K562 (cell line): ENCODE measurements around the gene PRKAG2. TPM values are rescaled to one million over a fixed set of nuclear protein-coding genes. Genes with fewer than 3 reads are reported as not detected.

Experiments used
- ATAC-seq: fragments of 200-7000 bp; cut with Tn5 transposase; 3 replicates; pipeline ENCODE4 v1.9.1; 2020; ENCODE audit warnings: moderate library complexity
- BruUV-seq: library from RNA; stranded (reverse); fragments of 400-500 nt; replicated peaks from 2 replicates; lab custom pipeline; 2021; lab: Mats Ljungman, UMichigan
- CTCF ChIA-PET: fragments of 300-600 bp; formaldehyde crosslinking; extraction: SDS; loops from one replicate; lab custom pipeline; 2021; ENCODE audit warnings: low intra/inter-chr PET ratio; lab: Yijun Ruan, JAX
- POLR2A ChIA-PET: fragments of 300-600, 350-650 bp; sonication (Branson Sonifier 250); formaldehyde crosslinking; extraction: SDS; loops from one replicate; lab custom pipeline; 2021; ENCODE audit warnings: antibody characterized with exemption, inconsistent platforms; lab: Yijun Ruan, JAX
- DNase-seq, 4 experiments: peaks; one replicate each; pipeline versions ENCODE4 v3.0.0 to v3.0.0-alpha.2; 2011 to 2018; ENCODE audit warnings: low spot score in 3 of 4, mixed read lengths in 3 of 4; ENCODE audit errors: extremely low read depth in 1 of 4
- FAIRE-seq: peaks from 2 replicates; lab custom pipeline; 2011; peaks lifted over from hg19 to GRCh38; lab: Jason Lieb, UNC
- H2AFZ ChIP-seq: 2 replicates; pipeline ENCODE4 v1.6.0; 2011; ENCODE audit warnings: low read depth, low read length, control low read depth, inconsistent platforms
- H3K27ac ChIP-seq: fragments of 200-600 bp; 3 replicates; pipeline ENCODE4 v1.8.0; 2011; ENCODE audit warnings: low read depth, mild to moderate bottlenecking, control low read depth, inconsistent platforms, low read length, moderate library complexity, mixed read lengths; ENCODE audit errors: extremely low read depth
- H3K27me3 ChIP-seq, 2 experiments: fragments of 300-600 bp in 1 of 2; 2 replicates in 1 of 2; 3 replicates in 1 of 2; pipeline versions ENCODE4 v1.6.0 to v1.8.0; 2011; ENCODE audit warnings: inconsistent platforms in 2 of 2, low read length in 2 of 2, mild to moderate bottlenecking in 1 of 2, mixed read lengths in 1 of 2, moderate library complexity in 1 of 2; ENCODE audit not compliant: control insufficient read depth in 2 of 2, insufficient read depth in 2 of 2
- H3K36me3 ChIP-seq: fragments of 300-600 bp; 3 replicates; pipeline ENCODE4 v1.8.0; 2011; ENCODE audit warnings: mild to moderate bottlenecking, low read length, inconsistent platforms; ENCODE audit not compliant: control insufficient read depth, insufficient read depth
- H3K4me1 ChIP-seq, 2 experiments: fragments of 200-600 bp in 1 of 2; replicated peaks in 1 of 2; 2 replicates in 1 of 2; 3 replicates in 1 of 2; pipeline versions ENCODE4 v1.5.1 to v1.8.0; 2011; ENCODE audit warnings: inconsistent platforms in 2 of 2, low read length in 2 of 2, mild to moderate bottlenecking in 1 of 2, mixed read lengths in 1 of 2, moderate library complexity in 1 of 2; ENCODE audit not compliant: control insufficient read depth in 2 of 2, insufficient read depth in 2 of 2
- H3K4me2 ChIP-seq: 2 replicates; pipeline ENCODE4 v1.6.1; 2011; ENCODE audit warnings: low read length, control low read depth, inconsistent platforms, mixed read lengths; ENCODE audit not compliant: insufficient read depth
- H3K4me3 ChIP-seq: fragments of 200-600 bp; sonication (generic), shearing (Covaris generic); 2 replicates; pipeline ENCODE4 v1.5.1; 2016; ENCODE audit warnings: control low read depth, inconsistent platforms
- H3K79me2 ChIP-seq: fragments of 200-600 bp; 3 replicates; pipeline ENCODE4 v1.8.0; 2011; ENCODE audit warnings: low read length, inconsistent platforms; ENCODE audit not compliant: control insufficient read depth, insufficient read depth
- H3K9ac ChIP-seq, 2 experiments: 2 replicates each; pipeline versions ENCODE4 v1.6.0 to v1.6.1; 2011; ENCODE audit warnings: low read depth in 2 of 2, low read length in 2 of 2, control low read depth in 1 of 2, inconsistent platforms in 1 of 2, mild to moderate bottlenecking in 1 of 2, mixed read lengths in 1 of 2; ENCODE audit not compliant: insufficient read depth in 1 of 2
- H3K9me1 ChIP-seq: one replicate; pipeline ENCODE4 v1.6.0; 2011; ENCODE audit warnings: inconsistent platforms, mild to moderate bottlenecking, low read length, moderate library complexity; ENCODE audit not compliant: control insufficient read depth, insufficient read depth
- H3K9me3 ChIP-seq: replicated peaks from 2 replicates; pipeline ENCODE4 v1.5.1; 2011; ENCODE audit warnings: low read depth, low read length, inconsistent platforms; ENCODE audit not compliant: control insufficient read depth, insufficient read depth
- H4K20me1 ChIP-seq: replicated peaks from 2 replicates; pipeline ENCODE4 v1.6.1; 2011; ENCODE audit warnings: low read length, inconsistent platforms, mixed read lengths; ENCODE audit not compliant: control insufficient read depth, insufficient read depth
- ARID1B ChIP-seq: fragments of 450-650 bp; IDR thresholded peaks from 2 replicates; pipeline ENCODE4 v1.6.1; 2016; ENCODE audit warnings: antibody characterized with exemption, mild to moderate bottlenecking, inconsistent platforms
- CBFB ChIP-seq: sonication (generic); formaldehyde crosslinking; IDR thresholded peaks from 2 replicates; pipeline ENCODE4 v1.4.0; 2020; ENCODE audit warnings: mild to moderate bottlenecking, missing genetic modification reagents
- GATA2 ChIP-seq: sonication (generic); formaldehyde crosslinking; IDR thresholded peaks from 2 replicates; pipeline ENCODE4 v1.4.0; 2020; ENCODE audit warnings: mild to moderate bottlenecking, missing genetic modification reagents
- GATAD2B ChIP-seq: fragments of 450-650 bp; IDR thresholded peaks from 2 replicates; pipeline ENCODE4 v1.6.1; 2017; ENCODE audit warnings: mild to moderate bottlenecking, borderline replicate concordance
- GTF3C2 ChIP-seq: IDR thresholded peaks from 3 replicates; pipeline ENCODE4 v1.6.1; 2011; ENCODE audit warnings: borderline replicate concordance, mild to moderate bottlenecking, moderate library complexity; ENCODE audit not compliant: insufficient read length; ENCODE audit errors: extremely low read depth
- HNRNPL ChIP-seq: fragments of 200-400 bp; formaldehyde crosslinking; IDR thresholded peaks from 2 replicates; pipeline ENCODE4 v1.6.1; 2017; ENCODE audit warnings: low read depth, mild to moderate bottlenecking, low read length
- MCM3 ChIP-seq: fragments of 450-650 bp; IDR thresholded peaks from 2 replicates; pipeline ENCODE4 v1.6.1; 2016
- NKRF ChIP-seq: fragments of 450-650 bp; IDR thresholded peaks from 2 replicates; pipeline ENCODE4 v1.6.1; 2016; ENCODE audit warnings: borderline replicate concordance
- PHB ChIP-seq: fragments of 250-450 bp; sonication (Bioruptor Pico); IDR thresholded peaks from 2 replicates; pipeline ENCODE4 v1.5.0; 2021
- POLR3G ChIP-seq: IDR thresholded peaks from 2 replicates; pipeline ENCODE4 v1.6.1; 2011; ENCODE audit not compliant: insufficient read length, insufficient replicate concordance; ENCODE audit errors: extremely low read depth
- ZFP36 ChIP-seq: fragments of 150-350 bp; IDR thresholded peaks from 2 replicates; pipeline ENCODE4 v1.6.1; 2018; ENCODE audit warnings: low read length, low read depth; ENCODE audit not compliant: partially characterized antibody
- ZFPM2 ChIP-seq: fragments of 250-450 bp; sonication (Bioruptor Pico); IDR thresholded peaks from 2 replicates; pipeline ENCODE4 v1.5.1; 2022; ENCODE audit warnings: mild to moderate bottlenecking
- ZNF274 ChIP-seq: IDR thresholded peaks from 2 replicates; pipeline ENCODE4 v1.6.1; 2011; ENCODE audit warnings: low read depth, mild to moderate bottlenecking, low read length, moderate library complexity, borderline replicate concordance
- ZNF347 ChIP-seq: fragments of 450-650 bp; formaldehyde crosslinking; IDR thresholded peaks from 2 replicates; pipeline ENCODE4 v1.4.0; 2020; ENCODE audit warnings: low read depth, mild to moderate bottlenecking, moderate library complexity
- ZNF408 ChIP-seq: fragments of 250-450 bp; sonication (Bioruptor Pico); IDR thresholded peaks from 2 replicates; pipeline ENCODE4 v1.4.0; 2020; ENCODE audit warnings: low read depth, mild to moderate bottlenecking, moderate library complexity
- WGBS: fragments of 100-300 bp; shearing (Covaris generic); methylation state at CpG from one replicate; pipeline ENCODE4 v1.1.6; 2016; ENCODE audit warnings: low coverage, mixed read lengths; ENCODE audit not compliant: insufficient coverage; ENCODE audit errors: missing lambda C conversion rate; 5-methylcytosine and 5-hydroxymethylcytosine counted together
- in situ Hi-C: fragments of 300-500 bp; cut with MboI; formaldehyde crosslinking; loops from 4 replicates; pipeline ENCODE4 v1.15.0; 2018; ENCODE audit warnings: inconsistent platforms, mixed read lengths
- intact Hi-C: fragments of 100-400 bp; cut with micrococcal nuclease; formaldehyde crosslinking; loops from 2 replicates; pipeline ENCODE4 v1.14.2; 2022
- polyA plus RNA-seq, 8 experiments: library from polyadenylated mRNA; depleted of rRNA in 4 of 8; stranded (reverse) in 5 of 8; unstranded in 3 of 8; fragments of >200 nt; fragmentation: Nextera tagmentation in 2 of 8; fragmentation: Illumina TruSeq in 1 of 8; extraction: Ambion mirVana in 2 of 8; extraction: Trizol in 1 of 8; gene quantifications; 2 replicates each; pipeline versions ENCODE4 v1.2.1 to v1.2.3, GENCODE V29; 2011 to 2014; ENCODE audit warnings: inconsistent platforms in 1 of 8, missing spikeins in 1 of 8
- total RNA-seq, 7 experiments: library from RNA; depleted of rRNA in 6 of 7; stranded (reverse); fragments of >200 nt in 6 of 7; fragmentation: Illumina TruSeq in 2 of 7; extraction: Trizol in 2 of 7; gene quantifications; 2 replicates each; pipeline versions ENCODE4 v1.2.1 to v1.2.3, GENCODE V29; 2011 to 2021; ENCODE audit warnings: low replicate concordance in 1 of 7

PRKAG2 gene
- total and polyA plus RNA-seq, 9 of the 15 experiments (the other 6 are each of a cell fraction or from before 2014, with no cell fraction given), result 0.99 to 5.6 (median 3.3) TPM

- TF ChIP-seq ARID1B, result no peak
Measured at GRCh38 chr7:151623766-151624165, 253.1 kb downstream of the PRKAG2 start (continued).

GRCh38 chr7:151621961-151622360, 255.0 kb downstream of the PRKAG2 start:
- BruUV-seq, result no TSS peak
- H2AFZ ChIP-seq, result no peak overlapping the region
- intact Hi-C loops (no loop called here), in situ Hi-C loops (no loop called here)
- DNase-seq (no peak), FAIRE-seq (no peak), ATAC-seq (no peak)
- CTCF ChIA-PET, result no interaction called here
- no peaks in the 10 kb centered on the region for H3K9me3 ChIP-seq
- WGBS, result 5% methylated on average over 5 of the region's 5 CpGs
- no peak overlapping the region for H3K4me3 ChIP-seq
- H3K27ac ChIP-seq, result no peak overlapping the region
- no peak overlapping the region for H3K4me2 ChIP-seq
- H3K36me3 ChIP-seq, result no peaks in the 10 kb centered on the region
- H3K9ac ChIP-seq, result no peak overlapping the region
- POLR2A ChIA-PET, result interaction anchor here (0.8 kb wide), 1 partner anchor 30 kb away, joined by 4 read pairs; no protein-coding TSS in a partner anchor
- no peaks in the 10 kb centered on the region for H3K4me1 ChIP-seq
- no peaks in the 10 kb centered on the region for H3K9me1 ChIP-seq
- H4K20me1 ChIP-seq, result 0 out of 2 replicates have a peak, but pooled peaks cover 11% of the 10 kb centered on the region
- H3K27me3 ChIP-seq, result peaks cover 33 to 59% of the 10 kb centered on the region in 2 experiments
- H3K79me2 ChIP-seq, result no peaks in the 10 kb centered on the region
- no peak for TF ChIP-seq PHB
- TF ChIP-seq HNRNPL, result no peak
- TF ChIP-seq GATA2, result no peak
- TF ChIP-seq POLR3G, result no peak
- no peak for TF ChIP-seq MCM3
- TF ChIP-seq ZNF274, result no peak
- no peak for TF ChIP-seq GTF3C2
- TF ChIP-seq NKRF, result no peak
- TF ChIP-seq ZNF347 (CRISPR knock-in tag), result no peak
- no peak for TF ChIP-seq ZFPM2 (CRISPR knock-in tag)
- TF ChIP-seq GATAD2B, result no peak
- TF ChIP-seq ZFP36, result no peak
- no peak for TF ChIP-seq ZNF408 (CRISPR knock-in tag)
- no peak for TF ChIP-seq CBFB (CRISPR knock-in tag)
